Mesothelial cell of epicardium (in vitro differentiated cells): ENCODE results near the gene EGR4. TPM values are rescaled to one million over a fixed set of nuclear protein-coding genes. Genes with fewer than 3 reads are reported as not detected.

Source experiments
- DNase-seq, 2 experiments: peaks; one replicate each; pipeline ENCODE4 v3.0.0; 2021; ENCODE audit warnings: low spot score in 2 of 2; ENCODE audit not compliant: unreplicated experiment in 2 of 2
- H3K27ac Mint-ChIP-seq: 2 replicates; pipeline ENCODE4 v1.8.0; 2021; ENCODE audit warnings: mixed read lengths
- H3K27me3 Mint-ChIP-seq: 2 replicates; pipeline ENCODE4 v1.8.0; 2021; ENCODE audit warnings: low read depth, mixed read lengths
- H3K36me3 Mint-ChIP-seq: 2 replicates; pipeline ENCODE4 v1.8.0; 2021; ENCODE audit warnings: mixed read lengths
- H3K4me1 Mint-ChIP-seq: 2 replicates; pipeline ENCODE4 v1.8.0; 2021; ENCODE audit warnings: mixed read lengths
- H3K4me3 Mint-ChIP-seq: 2 replicates; pipeline ENCODE4 v1.8.0; 2021; ENCODE audit warnings: mild to moderate bottlenecking, moderate library complexity, mixed read lengths
- H3K9me3 Mint-ChIP-seq: 2 replicates; pipeline ENCODE4 v1.8.0; 2021; ENCODE audit warnings: mixed read lengths
- CTCF ChIP-seq: fragments of 200-600 bp; sonication (generic); IDR thresholded peaks from one replicate; pipeline ENCODE4 v1.5.0; 2021; ENCODE audit warnings: antibody characterized with exemption; ENCODE audit not compliant: unreplicated experiment
- total RNA-seq: library from RNA; stranded (reverse); gene quantifications from 3 replicates; pipeline ENCODE4 v1.2.1, GENCODE V29; 2021

The EGR4 gene
- total RNA-seq, 1 donor from 2014 or later, result 0.36 TPM

DNA sequence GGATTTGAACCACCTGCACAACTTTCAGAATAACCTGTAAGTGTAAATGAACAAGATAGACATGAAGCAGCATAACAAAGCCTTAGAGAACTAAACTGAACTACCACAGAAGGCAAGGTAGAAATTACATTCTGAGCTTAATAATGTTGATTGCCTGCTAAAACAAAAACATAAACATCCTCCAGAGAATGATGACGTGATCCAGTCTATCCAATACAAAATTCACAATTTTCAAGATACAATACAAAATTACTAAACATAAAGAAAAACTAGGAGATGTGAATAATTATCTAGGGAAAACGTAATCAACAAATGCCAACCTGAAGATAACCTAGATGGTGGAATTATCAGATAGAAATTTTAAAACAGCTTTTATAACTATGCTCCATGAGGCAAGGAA, 40.7 kb upstream of the EGR4 start:
- H3K4me3 Mint-ChIP-seq, result no peak overlapping the region
- peaks cover 23% of the 10 kb centered on the region for H3K9me3 Mint-ChIP-seq
- H3K4me1 Mint-ChIP-seq, result no peaks in the 10 kb centered on the region
- no peak for TF ChIP-seq CTCF
- H3K27me3 Mint-ChIP-seq, result peaks cover 46% of the 10 kb centered on the region
- DNase-seq, result no peak
- no peaks in the 10 kb centered on the region for H3K36me3 Mint-ChIP-seq
- no peak overlapping the region for H3K27ac Mint-ChIP-seq

- Mint-ChIP-seq H3K27me3 (peaks cover 45% of the 10 kb centered on the region), H3K4me3 (no peak overlapping the region), H3K27ac (no peak overlapping the region), H3K4me1 (no peaks in the 10 kb centered on the region), H3K9me3 (peaks cover 28% of the 10 kb centered on the region), H3K36me3 (no peaks in the 10 kb centered on the region)
- DNase-seq, result no peak
- TF ChIP-seq CTCF, result no peak
These were observed 40.2 kb upstream of the EGR4 start for GRCh38 chr2:73333564-73333963.

- H3K36me3 Mint-ChIP-seq, result no peaks in the 10 kb centered on the region
- TF ChIP-seq CTCF, result no peak
- no peak overlapping the region for H3K27ac Mint-ChIP-seq
- peaks cover 13% of the 10 kb centered on the region for H3K4me1 Mint-ChIP-seq
- H3K9me3 Mint-ChIP-seq, result peaks cover 11% of the 10 kb centered on the region
- peaks cover 80% of the 10 kb centered on the region for H3K27me3 Mint-ChIP-seq
- H3K4me3 Mint-ChIP-seq, result no peak overlapping the region
- no peak for DNase-seq
These were observed 30.9 kb upstream of the EGR4 start for GRCh38 chr2:73324126-73324725.

GRCh38 chr2:73323551-73323950, 30.2 kb upstream of the EGR4 start:
- no peak overlapping the region for H3K4me3 Mint-ChIP-seq
- TF ChIP-seq CTCF, result no peak
- H3K4me1 Mint-ChIP-seq, result peaks cover 13% of the 10 kb centered on the region
- H3K27ac Mint-ChIP-seq, result no peak overlapping the region
- H3K27me3 Mint-ChIP-seq, result peaks cover 84% of the 10 kb centered on the region
- H3K9me3 Mint-ChIP-seq, result peaks cover 4% of the 10 kb centered on the region
- DNase-seq, result no peak
- no peaks in the 10 kb centered on the region for H3K36me3 Mint-ChIP-seq

DNA sequence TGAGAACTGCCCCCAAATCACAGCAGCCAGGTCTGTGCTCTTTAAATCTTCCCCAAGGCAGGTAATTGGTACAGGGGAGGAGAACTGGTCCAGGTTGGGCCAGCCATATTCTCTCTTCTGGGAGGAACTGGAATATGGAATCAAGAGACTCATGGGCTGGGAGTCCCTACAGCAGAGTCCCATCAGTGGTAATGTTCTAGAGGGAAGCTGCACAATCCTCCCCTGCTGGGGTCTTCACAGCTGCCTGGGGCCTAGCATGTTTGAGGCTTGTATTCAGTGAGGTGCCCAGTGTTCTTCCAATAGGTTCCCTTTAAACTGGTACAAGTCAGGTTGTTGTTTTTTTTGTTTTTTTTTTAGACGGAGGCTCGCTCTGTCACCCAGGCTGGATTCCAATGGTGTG, 21.1 kb upstream of the EGR4 start:
- no peaks in the 10 kb centered on the region for H3K36me3 Mint-ChIP-seq
- H3K4me3 Mint-ChIP-seq, result no peak overlapping the region
- H3K4me1 Mint-ChIP-seq, result no peaks in the 10 kb centered on the region
- peaks cover 8% of the 10 kb centered on the region for H3K9me3 Mint-ChIP-seq
- H3K27me3 Mint-ChIP-seq, result peaks cover 79% of the 10 kb centered on the region
- H3K27ac Mint-ChIP-seq, result no peak overlapping the region
- TF ChIP-seq CTCF, result no peak
- DNase-seq, result no peak

GRCh38 chr2:73307720-73308119, 14.4 kb upstream of the EGR4 start:
- H3K36me3 Mint-ChIP-seq, result no peaks in the 10 kb centered on the region
- no peak for TF ChIP-seq CTCF
- DNase-seq, result no peak
- peaks cover 83% of the 10 kb centered on the region for H3K27me3 Mint-ChIP-seq
- H3K27ac Mint-ChIP-seq, result no peak overlapping the region
- H3K4me1 Mint-ChIP-seq, result no peaks in the 10 kb centered on the region
- peaks cover 8% of the 10 kb centered on the region for H3K9me3 Mint-ChIP-seq
- H3K4me3 Mint-ChIP-seq, result no peak overlapping the region
